WERI-Rb-1 (cell line): ENCODE data around the gene SLC25A23.
"Not testable (repeated sequence)": the region's sequence is repeated elsewhere in the genome, so short reads cannot be mapped to it uniquely, and the experiment has no call there.

Experiments used
- DNase-seq: peaks from one replicate; pipeline ENCODE4 v3.0.0-alpha.2; 2020
- H3K27ac ChIP-seq: fragments of 250-450 bp; sonication (Bioruptor Pico); 2 replicates; pipeline ENCODE4 v1.5.1; 2020; ENCODE audit warnings: mild to moderate bottlenecking, moderate library complexity
- H3K27me3 ChIP-seq: fragments of 250-450 bp; sonication (Bioruptor Pico); 2 replicates; pipeline ENCODE4 v1.5.1; 2021; ENCODE audit warnings: mild to moderate bottlenecking, low read depth, moderate library complexity; ENCODE audit not compliant: insufficient read depth, severe bottlenecking
- H3K36me3 ChIP-seq: fragments of 250-450 bp; sonication (Bioruptor Pico); 2 replicates; pipeline ENCODE4 v1.5.1; 2020; ENCODE audit warnings: mild to moderate bottlenecking, moderate library complexity
- H3K4me3 ChIP-seq: 2 replicates; pipeline ENCODE4 v1.5.1; 2011; ENCODE audit warnings: low read depth, mild to moderate bottlenecking, control low read depth, low read length
- H3K9me3 ChIP-seq: fragments of 250-450 bp; sonication (Bioruptor Pico); 2 replicates; pipeline ENCODE4 v1.5.1; 2021; ENCODE audit warnings: mild to moderate bottlenecking, moderate library complexity; ENCODE audit not compliant: severe bottlenecking
- CTCF ChIP-seq: IDR thresholded peaks from 2 replicates; pipeline ENCODE4 v1.5.1; 2011; ENCODE audit warnings: low read depth, mild to moderate bottlenecking, control low read depth, inconsistent platforms, low read length

The SLC25A23 gene

GRCh38 chr19:6409346-6409745 lies 50.2 kb downstream of the SLC25A23 start:
- no peak for TF ChIP-seq CTCF
- Histone ChIP-seq H3K9me3 (no peaks in the 10 kb centered on the region), H3K27me3 (no peaks in the 10 kb centered on the region), H3K27ac (no peak overlapping the region), H3K4me3 (no peak overlapping the region), H3K36me3 (peaks cover 4% of the 10 kb centered on the region)
- DNase-seq = no peak

- no peak overlapping the region for H3K4me3 ChIP-seq
- H3K27me3 ChIP-seq = no peaks in the 10 kb centered on the region
- H3K9me3 ChIP-seq = no peaks in the 10 kb centered on the region
- H3K36me3 ChIP-seq = no peaks in the 10 kb centered on the region
- no peak for TF ChIP-seq CTCF
- no peak overlapping the region for H3K27ac ChIP-seq
- no peak for DNase-seq
Measured at GRCh38 chr19:6406401-6406800, 53.2 kb downstream of the SLC25A23 start.

GRCh38 chr19:6402837-6403608 lies 56.6 kb downstream of the SLC25A23 start:
- TF ChIP-seq CTCF = no peak

GRCh38 chr19:6402058-6402457 lies 57.5 kb downstream of the SLC25A23 start:
- Histone ChIP-seq H3K4me3 (no peak overlapping the region), H3K27me3 (no peaks in the 10 kb centered on the region), H3K36me3 (no peaks in the 10 kb centered on the region), H3K9me3 (no peaks in the 10 kb centered on the region), H3K27ac (no peak overlapping the region)
- TF ChIP-seq CTCF = no peak
- DNase-seq = no peak

More at GRCh38 chr19:6402837-6403608, 56.6 kb downstream of the SLC25A23 start:
- Histone ChIP-seq H3K36me3 (no peaks in the 10 kb centered on the region), H3K27ac (no peak overlapping the region), H3K9me3 (no peaks in the 10 kb centered on the region), H3K4me3 (no peak overlapping the region), H3K27me3 (no peaks in the 10 kb centered on the region)
- no peak for DNase-seq

GRCh38 chr19:6400062-6400944 lies 59.3 kb downstream of the SLC25A23 start:
- H3K27ac ChIP-seq, H3K27me3 ChIP-seq, H3K9me3 ChIP-seq, H3K36me3 ChIP-seq, DNase-seq, H3K4me3 ChIP-seq: not testable (repeated sequence)

GRCh38 chr19:6396305-6396704 lies 63.3 kb downstream of the SLC25A23 start:
- DNase-seq = no peak
- H3K27me3 ChIP-seq = no peaks in the 10 kb centered on the region
- H3K4me3 ChIP-seq = no peak overlapping the region
- no peak overlapping the region for H3K27ac ChIP-seq
- H3K9me3 ChIP-seq = no peaks in the 10 kb centered on the region
- peaks cover 5% of the 10 kb centered on the region for H3K36me3 ChIP-seq
- no peak for TF ChIP-seq CTCF
